Measurements from ENCODE around the gene EZR. TPM values are rescaled to one million over a fixed set of nuclear protein-coding genes. Genes with fewer than 3 reads are reported as not detected.

The EZR gene
- total and polyA plus RNA-seq, 8 donors = 69.5 to 317 (median 218) TPM

GRCh38 chr6:158847012-158847529, 27.9 kb upstream of the EZR start:
- Histone ChIP-seq H3K36me3 (no peaks in the 10 kb centered on the region), H3K4me3 (no peak overlapping the region), H3K9me3 (no peaks in the 10 kb centered on the region), H3K27me3 (no peaks in the 10 kb centered on the region), H3K4me1 (peaks cover 0 to 36% (median 12%) of the 10 kb centered on the region in 4 donors), H3K27ac (no peak overlapping the region)
- 88 to 93% (median 89%) methylated on average over 11 of the region's 11 CpGs for WGBS, 5 donors
- intact Hi-C loops (cut with DNase I; ENCODE audit: low total_unique reads) = no loop called here
- DNase-seq = no peak
- no peak for TF ChIP-seq POLR2A (IDR thresholded peaks at IDR 0.05)
- TF ChIP-seq POLR2AphosphoS5 (IDR thresholded peaks at IDR 0.05) = no peak
- no peak for TF ChIP-seq EP300 (IDR thresholded peaks at IDR 0.05)

- peak overlapping the region in 3 of 5 donors; percentile 13 to 33 (median 31) for H3K27ac ChIP-seq
- H3K27me3 ChIP-seq = no peaks in the 10 kb centered on the region
- TF ChIP-seq EP300 (IDR thresholded peaks at IDR 0.05) (no peak), CTCF (IDR thresholded peaks at IDR 0.05) (no peak), POLR2AphosphoS5 (IDR thresholded peaks at IDR 0.05) (no peak), POLR2A (IDR thresholded peaks at IDR 0.05) (no peak)
- H3K9me3 ChIP-seq = no peaks in the 10 kb centered on the region
- no peak overlapping the region for H3K4me3 ChIP-seq
- no peaks in the 10 kb centered on the region for H3K36me3 ChIP-seq
- intact Hi-C loops (cut with DNase I; ENCODE audit: low total_unique reads) = no loop called here
- DNase-seq = peak in 1 of 2 donors; percentile 70
- 28 to 44% (median 37%) methylated on average over 10 of the region's 10 CpGs for WGBS, 5 donors
- peaks cover 0 to 11% (median 2%) of the 10 kb centered on the region in 4 donors for H3K4me1 ChIP-seq
Measured at GRCh38 chr6:158843751-158844683, 24.8 kb upstream of the EZR start.

- H3K27me3 ChIP-seq = no peaks in the 10 kb centered on the region
- H3K27ac ChIP-seq = no peak overlapping the region
- TF ChIP-seq EP300 (IDR thresholded peaks at IDR 0.05) (no peak), POLR2AphosphoS5 (IDR thresholded peaks at IDR 0.05) (no peak), CTCF (IDR thresholded peaks at IDR 0.05) (no peak), POLR2A (IDR thresholded peaks at IDR 0.05) (no peak)
- no peak for DNase-seq
- H3K4me3 ChIP-seq = no peak overlapping the region
- peaks cover 0 to 12% (median 2%) of the 10 kb centered on the region in 4 donors for H3K4me1 ChIP-seq
- H3K9me3 ChIP-seq = no peaks in the 10 kb centered on the region
- 76 to 89% (median 78%) methylated on average over 3 of the region's 3 CpGs for WGBS, 5 donors
- no peaks in the 10 kb centered on the region for H3K36me3 ChIP-seq
- intact Hi-C loops (cut with DNase I; ENCODE audit: low total_unique reads) = no loop called here
Measured at GRCh38 chr6:158841358-158841757, 22.2 kb upstream of the EZR start.

- TF ChIP-seq CTCF (IDR thresholded peaks at IDR 0.05) (no peak), POLR2AphosphoS5 (IDR thresholded peaks at IDR 0.05) (no peak), EP300 (IDR thresholded peaks at IDR 0.05) (no peak), POLR2A (IDR thresholded peaks at IDR 0.05) (no peak)
- 91 to 100% (median 93%) methylated on average over 1 of the region's 1 CpG for WGBS, 5 donors
- H3K4me1 ChIP-seq = peaks cover 0 to 21% (median 7%) of the 10 kb centered on the region in 4 donors
- H3K27me3 ChIP-seq = no peaks in the 10 kb centered on the region
- H3K36me3 ChIP-seq = no peaks in the 10 kb centered on the region
- DNase-seq = no peak
- no peaks in the 10 kb centered on the region for H3K9me3 ChIP-seq
- intact Hi-C loops (cut with DNase I; ENCODE audit: low total_unique reads) = no loop called here
- no peak overlapping the region for H3K4me3 ChIP-seq
- no peak overlapping the region for H3K27ac ChIP-seq
Measured at GRCh38 chr6:158840465-158840864, 21.3 kb upstream of the EZR start.
